ENCODE data around the gene RNF151. TPM values are rescaled to one million over a fixed set of nuclear protein-coding genes. Genes with fewer than 3 reads are reported as not detected.

RNF151 gene
- total and polyA plus RNA-seq, 2 of the 13 experiments (the other 11 are each of a cell fraction or from before 2014, with no cell fraction given) = not detected

- TF ChIP-seq ARNT2 (CRISPR knock-in tag; IDR thresholded peaks at IDR 0.05; ENCODE audit: low read depth) (no peak), EEA1 (CRISPR knock-in tag; IDR thresholded peaks at IDR 0.05; ENCODE audit: borderline replicate concordance) (no peak), ZBTB4 (CRISPR knock-in tag; IDR thresholded peaks at IDR 0.05; ENCODE audit: borderline replicate concordance) (no peak), ZNF335 (CRISPR knock-in tag; IDR thresholded peaks at IDR 0.05) (no peak), KLF16 (CRISPR knock-in tag; IDR thresholded peaks at IDR 0.05) (no peak; a peak in 1 of 4 replicates), ZNF574 (CRISPR knock-in tag; IDR thresholded peaks at IDR 0.05) (no peak; the same call in 1 of the 2 replicates), KDM1A (CRISPR knock-in tag; IDR thresholded peaks at IDR 0.05) (no peak), EHMT2 (IDR thresholded peaks at IDR 0.05; ENCODE audit: borderline replicate concordance, low read depth, low read length) (no peak), ZNF44 (CRISPR knock-in tag; IDR thresholded peaks at IDR 0.05) (no peak), ZNF124 (CRISPR knock-in tag; IDR thresholded peaks at IDR 0.05) (no peak), TMF1 (CRISPR knock-in tag; IDR thresholded peaks at IDR 0.05; ENCODE audit: low read depth) (no peak), ZNF562 (CRISPR knock-in tag; IDR thresholded peaks at IDR 0.05; ENCODE audit: borderline replicate concordance) (no peak), TGIF2 (CRISPR knock-in tag; IDR thresholded peaks at IDR 0.05) (no peak)
- TF ChIP-seq, protein P1, sequence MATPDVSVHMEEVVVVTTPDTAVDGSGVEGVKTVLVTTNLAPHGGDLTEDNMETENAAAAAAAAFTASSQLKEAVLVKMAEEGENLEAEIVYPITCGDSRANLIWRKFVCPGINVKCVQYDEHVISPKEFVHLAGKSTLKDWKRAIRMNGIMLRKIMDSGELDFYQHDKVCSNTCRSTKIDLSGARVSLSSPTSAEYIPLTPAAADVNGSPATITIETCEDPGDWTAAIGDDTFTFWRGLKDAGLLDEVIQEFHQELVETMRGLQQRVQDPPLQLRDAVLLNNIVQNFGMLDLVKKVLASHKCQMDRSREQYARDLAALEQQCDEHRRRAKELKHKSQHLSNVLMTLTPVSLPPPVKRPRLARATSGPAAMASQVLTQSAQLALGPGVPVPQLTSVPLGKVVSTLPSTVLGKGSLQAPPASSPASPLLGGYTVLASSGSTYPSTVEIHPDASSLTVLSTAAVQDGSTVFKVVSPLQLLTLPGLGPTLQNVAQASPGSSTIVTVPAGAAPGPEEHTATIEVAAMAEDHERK (CRISPR knock-in tag; IDR thresholded peaks at IDR 0.05; ENCODE audit: low read depth) = no peak
- TF ChIP-seq, protein P2, sequence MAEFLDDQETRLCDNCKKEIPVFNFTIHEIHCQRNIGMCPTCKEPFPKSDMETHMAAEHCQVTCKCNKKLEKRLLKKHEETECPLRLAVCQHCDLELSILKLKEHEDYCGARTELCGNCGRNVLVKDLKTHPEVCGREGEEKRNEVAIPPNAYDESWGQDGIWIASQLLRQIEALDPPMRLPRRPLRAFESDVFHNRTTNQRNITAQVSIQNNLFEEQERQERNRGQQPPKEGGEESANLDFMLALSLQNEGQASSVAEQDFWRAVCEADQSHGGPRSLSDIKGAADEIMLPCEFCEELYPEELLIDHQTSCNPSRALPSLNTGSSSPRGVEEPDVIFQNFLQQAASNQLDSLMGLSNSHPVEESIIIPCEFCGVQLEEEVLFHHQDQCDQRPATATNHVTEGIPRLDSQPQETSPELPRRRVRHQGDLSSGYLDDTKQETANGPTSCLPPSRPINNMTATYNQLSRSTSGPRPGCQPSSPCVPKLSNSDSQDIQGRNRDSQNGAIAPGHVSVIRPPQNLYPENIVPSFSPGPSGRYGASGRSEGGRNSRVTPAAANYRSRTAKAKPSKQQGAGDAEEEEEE (CRISPR knock-in tag; IDR thresholded peaks at IDR 0.05; ENCODE audit: borderline replicate concordance) = no peak
Observed at GRCh38 chr16:2015117-2015946, 48.7 kb downstream of the RNF151 start (continued).

All from HepG2 (cell line).